ENCODE measurements around the gene CFAP97. TPM values are rescaled to one million over a fixed set of nuclear protein-coding genes. Genes with fewer than 3 reads are reported as not detected.

CFAP97 gene
- 42.5 and 49.2 TPM in 2 replicates for total RNA-seq

DNA sequence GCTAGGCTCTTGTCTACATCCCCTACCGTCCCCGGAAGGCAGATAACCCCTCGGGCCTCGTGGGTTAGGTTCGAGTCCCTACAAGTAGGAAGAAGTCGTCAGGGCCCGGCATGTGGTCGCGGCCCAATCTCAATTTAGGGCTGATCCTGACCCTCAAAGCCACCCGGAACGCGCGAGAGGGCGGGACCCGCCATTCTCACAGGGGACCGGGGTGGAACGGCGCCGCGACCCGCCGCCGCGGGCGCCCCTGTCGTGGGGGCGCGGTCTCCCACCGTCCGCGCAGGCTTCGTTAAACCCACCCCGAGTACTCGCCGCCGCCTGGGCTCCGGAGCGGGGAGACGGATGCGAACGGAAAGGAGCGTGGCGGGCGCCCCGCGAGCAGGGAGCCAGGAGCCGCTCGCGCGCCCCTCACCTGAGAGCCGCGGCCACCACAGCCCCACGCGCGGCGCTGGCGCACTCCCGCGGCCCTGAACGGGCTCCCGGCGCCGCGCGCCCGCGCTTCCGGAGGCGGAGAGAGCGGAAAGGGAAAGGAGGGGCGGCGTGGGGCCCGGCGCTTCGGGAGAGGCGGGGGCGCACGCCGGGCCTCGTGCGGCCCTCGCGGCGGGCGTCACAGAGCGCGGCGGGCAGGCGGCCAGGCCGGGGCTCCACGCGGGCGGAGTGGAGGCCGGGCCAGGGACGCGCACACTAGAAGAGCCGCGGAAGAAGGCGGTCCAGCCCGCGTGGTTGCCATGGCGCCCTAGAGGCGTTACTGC, at the start of gene CFAP97:
Gene CFAP97, minus strand, starts transcription at position 515 of the 752 bp plus-strand sequence. CDS start 12,804 bp downstream, outside the sequence.

DNA sequence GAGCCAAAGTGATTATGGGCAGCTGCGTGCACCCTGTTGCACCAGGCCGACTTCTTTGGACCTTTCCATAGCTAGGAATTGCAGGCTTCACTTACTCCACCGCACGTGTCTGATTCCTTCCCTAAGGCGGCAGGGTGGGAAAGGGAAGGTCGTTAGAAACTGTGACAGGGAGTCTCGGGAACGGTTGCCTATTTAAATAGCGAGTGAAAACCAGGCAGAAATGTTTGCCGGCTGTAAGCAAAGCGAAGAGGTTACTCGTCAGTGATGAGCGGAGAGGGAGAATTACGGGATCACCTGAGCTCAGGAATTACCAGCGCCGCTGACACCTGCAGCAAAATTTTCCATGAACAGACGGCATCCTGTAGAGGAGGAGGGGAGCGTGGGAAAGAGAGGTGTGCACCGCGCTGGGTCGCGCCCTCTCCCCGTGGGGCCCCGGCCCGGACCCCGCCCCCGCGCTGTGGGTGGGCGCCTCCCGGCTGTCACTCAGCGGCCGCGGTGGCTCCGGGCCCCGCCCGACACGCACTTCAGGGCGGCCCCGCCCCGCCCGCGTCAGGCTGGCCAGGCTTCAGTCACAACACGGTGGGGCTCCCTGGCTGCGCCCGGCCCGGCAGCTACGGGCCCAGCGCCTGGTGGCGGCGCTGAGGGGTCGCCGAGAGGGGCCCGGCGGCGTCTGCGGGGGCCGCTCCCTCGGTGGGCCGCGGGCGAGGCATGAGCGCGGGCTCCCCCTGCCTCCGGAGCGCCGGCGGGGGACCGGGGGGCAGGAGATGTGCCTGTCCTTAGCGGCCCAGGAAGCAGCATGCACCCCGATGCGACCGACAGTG, 5.4 kb upstream of the CFAP97 start, which contains the start of gene SNX25:
Gene SNX25, plus strand, starts transcription at position 568 of the 821 bp plus-strand sequence. Its CDS starts 229 bp downstream, at position 797.

GRCh38 chr4:185142912-185143600, 60.7 kb downstream of the CFAP97 start, which contains the start of gene SLC25A4:
SLC25A4 (plus strand) TSS chr4:185143266; CDS start chr4:185143373, 107 bp downstream.

Other genes starting within 250 kb of the CFAP97 start
- not detected in 2 replicates for gene HELT, start 185.5 kb downstream of the CFAP97 start, total RNA-seq
- 6.4 and 6.8 TPM in 2 replicates for gene SLC25A4, start 60.7 kb downstream of the CFAP97 start, total RNA-seq
- gene SNX25, start 5.6 kb upstream of the CFAP97 start, total RNA-seq, result 31.3 and 40.9 TPM in 2 replicates
- gene LRP2BP, start 191.9 kb upstream of the CFAP97 start, total RNA-seq, result 0.32 and 0.49 TPM in 2 replicates
- 4.4 and 6.9 TPM in 2 replicates for gene ANKRD37, start 192.8 kb upstream of the CFAP97 start, total RNA-seq
- 35.7 and 40.3 TPM in 2 replicates for gene UFSP2, start 222.0 kb upstream of the CFAP97 start, total RNA-seq